WERI-Rb-1 (cell line): ENCODE results near the gene NAV2.
A peak's percentile ranks its signal among the peaks of the same experiment; 100 is the strongest.

Experiments used
- DNase-seq: peaks from one replicate; pipeline ENCODE4 v3.0.0-alpha.2; 2020
- H3K27ac ChIP-seq: fragments of 250-450 bp; sonication (Bioruptor Pico); 2 replicates; pipeline ENCODE4 v1.5.1; 2020; ENCODE audit warnings: mild to moderate bottlenecking, moderate library complexity
- H3K27me3 ChIP-seq: fragments of 250-450 bp; sonication (Bioruptor Pico); 2 replicates; pipeline ENCODE4 v1.5.1; 2021; ENCODE audit warnings: mild to moderate bottlenecking, low read depth, moderate library complexity; ENCODE audit not compliant: insufficient read depth, severe bottlenecking
- H3K36me3 ChIP-seq: fragments of 250-450 bp; sonication (Bioruptor Pico); 2 replicates; pipeline ENCODE4 v1.5.1; 2020; ENCODE audit warnings: mild to moderate bottlenecking, moderate library complexity
- H3K4me3 ChIP-seq: 2 replicates; pipeline ENCODE4 v1.5.1; 2011; ENCODE audit warnings: low read depth, mild to moderate bottlenecking, control low read depth, low read length
- H3K9me3 ChIP-seq: fragments of 250-450 bp; sonication (Bioruptor Pico); 2 replicates; pipeline ENCODE4 v1.5.1; 2021; ENCODE audit warnings: mild to moderate bottlenecking, moderate library complexity; ENCODE audit not compliant: severe bottlenecking
- CTCF ChIP-seq: IDR thresholded peaks from 2 replicates; pipeline ENCODE4 v1.5.1; 2011; ENCODE audit warnings: low read depth, mild to moderate bottlenecking, control low read depth, inconsistent platforms, low read length

The NAV2 gene

DNA sequence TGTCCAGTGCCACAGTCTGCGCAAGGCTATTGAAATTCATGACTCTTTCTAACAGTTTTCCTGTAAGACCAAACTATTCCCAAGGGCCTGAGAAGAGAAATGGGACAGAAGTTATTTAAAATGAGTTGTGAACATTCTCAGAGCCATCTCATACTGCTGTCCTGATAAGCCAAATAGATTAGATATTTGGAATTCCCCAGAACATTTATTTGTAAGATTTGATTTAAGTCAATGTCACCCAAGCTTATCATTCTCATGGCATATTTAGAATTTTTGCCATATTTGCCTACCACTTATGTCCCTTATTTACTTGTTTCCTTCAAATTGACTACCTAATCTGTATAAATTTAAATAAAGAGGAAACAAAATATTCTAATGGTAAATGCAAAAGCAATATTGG, 82.4 kb downstream of the NAV2 start:
- Histone ChIP-seq H3K27me3 (peaks cover 47% of the 10 kb centered on the region), H3K9me3 (no peaks in the 10 kb centered on the region), H3K36me3 (no peaks in the 10 kb centered on the region), H3K4me3 (no peak overlapping the region), H3K27ac (no peak overlapping the region)
- TF ChIP-seq CTCF: no peak
- DNase-seq: no peak

- Histone ChIP-seq H3K4me3 (no peak overlapping the region), H3K9me3 (no peaks in the 10 kb centered on the region), H3K27ac (no peak overlapping the region), H3K36me3 (no peaks in the 10 kb centered on the region), H3K27me3 (peaks cover 44% of the 10 kb centered on the region)
- 0 out of 2 replicates have a peak, but pooled peaks have one; percentile 31 for TF ChIP-seq CTCF
- DNase-seq: no peak
These were observed 87.5 kb downstream of the NAV2 start for GRCh38 chr11:19800162-19800561.

DNA sequence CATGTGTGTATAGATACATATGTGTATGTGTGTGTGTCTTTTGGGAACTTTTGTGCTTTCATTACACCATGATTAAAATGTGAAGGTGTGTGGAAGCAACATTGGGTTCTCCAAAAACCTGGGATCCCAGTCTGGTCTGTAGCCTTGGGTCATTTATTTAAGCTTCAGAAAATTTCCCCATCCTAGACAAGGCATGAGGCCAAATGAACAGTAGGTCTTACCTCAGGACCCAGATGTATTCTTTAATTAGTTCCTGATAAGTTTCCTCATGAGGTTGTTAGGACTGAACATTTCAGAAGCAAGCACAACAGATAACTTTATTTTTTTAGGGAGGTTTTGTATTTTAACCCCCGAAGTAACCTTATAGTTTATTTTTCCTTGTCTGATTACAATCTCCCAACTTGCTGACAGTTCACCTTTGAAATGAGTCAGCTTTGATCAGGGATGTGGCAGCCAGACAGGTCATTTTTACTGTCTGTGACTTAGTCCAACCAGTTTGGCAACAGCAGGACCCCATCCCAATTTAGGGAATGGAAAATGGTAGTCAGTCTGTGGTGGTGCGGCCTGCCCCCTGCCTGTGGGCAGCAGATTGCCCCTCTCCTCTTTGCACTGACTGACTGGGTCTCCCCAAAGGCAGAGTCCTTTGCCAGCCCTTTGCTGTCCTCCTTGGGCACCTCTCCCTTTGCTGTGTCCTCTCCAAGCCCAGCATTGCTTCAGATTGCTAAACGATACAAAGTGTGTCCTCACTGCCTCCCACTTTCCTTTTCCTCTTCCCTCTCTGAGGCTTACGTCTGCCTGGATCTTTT, 88.3 kb downstream of the NAV2 start:
- H3K4me3 ChIP-seq: no peak overlapping the region
- H3K9me3 ChIP-seq: no peaks in the 10 kb centered on the region
- DNase-seq: no peak
- no peak overlapping the region for H3K27ac ChIP-seq
- no peaks in the 10 kb centered on the region for H3K36me3 ChIP-seq
- 0 out of 2 replicates have a peak, but pooled peaks have one; percentile 29 for TF ChIP-seq CTCF
- peaks cover 48% of the 10 kb centered on the region for H3K27me3 ChIP-seq

GRCh38 chr11:19802773-19803293, 90.2 kb downstream of the NAV2 start:
- no peaks in the 10 kb centered on the region for H3K36me3 ChIP-seq
- H3K27me3 ChIP-seq: peaks cover 47% of the 10 kb centered on the region
- H3K9me3 ChIP-seq: no peaks in the 10 kb centered on the region
- no peak overlapping the region for H3K27ac ChIP-seq
- no peak for DNase-seq
- H3K4me3 ChIP-seq: no peak overlapping the region
- TF ChIP-seq CTCF: no peak

DNA sequence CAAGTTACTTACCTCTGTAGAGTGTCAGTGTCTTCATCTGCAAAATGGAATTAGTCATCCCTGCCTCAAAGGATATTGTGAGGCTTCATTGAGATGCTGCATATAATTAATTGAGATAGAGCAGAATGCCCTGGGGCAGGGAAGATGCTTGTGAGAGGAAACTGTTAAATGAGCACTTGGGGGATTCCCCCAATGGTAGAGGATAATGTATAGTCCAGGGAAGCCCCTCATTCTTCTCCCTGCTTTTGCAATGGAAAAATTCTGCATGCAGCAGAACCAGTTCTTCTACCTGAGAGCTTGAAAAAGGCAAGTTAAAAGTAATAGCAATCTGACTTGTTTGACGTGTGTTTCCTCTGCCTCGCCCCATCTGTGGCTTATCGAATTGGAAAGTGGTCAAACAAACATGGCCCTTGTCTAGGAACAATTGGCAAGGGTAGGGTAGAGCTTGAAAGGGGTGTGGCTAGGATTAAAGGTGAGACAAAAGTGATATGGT, 90.9 kb downstream of the NAV2 start:
- no peak overlapping the region for H3K27ac ChIP-seq
- no peaks in the 10 kb centered on the region for H3K9me3 ChIP-seq
- H3K27me3 ChIP-seq: peaks cover 40% of the 10 kb centered on the region
- no peak for DNase-seq
- no peaks in the 10 kb centered on the region for H3K36me3 ChIP-seq
- no peak for TF ChIP-seq CTCF
- no peak overlapping the region for H3K4me3 ChIP-seq

GRCh38 chr11:19805376-19805775, 92.7 kb downstream of the NAV2 start:
- no peak for DNase-seq
- no peaks in the 10 kb centered on the region for H3K36me3 ChIP-seq
- H3K9me3 ChIP-seq: no peaks in the 10 kb centered on the region
- no peak overlapping the region for H3K4me3 ChIP-seq
- TF ChIP-seq CTCF: no peak
- H3K27me3 ChIP-seq: peaks cover 38% of the 10 kb centered on the region
- no peak overlapping the region for H3K27ac ChIP-seq
